IPS DF 4.7 (cell line): Measurements from ENCODE around the gene FOXF1.

ENCODE experiments used
- DNase-seq: peaks from one replicate; pipeline ENCODE4 v3.0.0-alpha.2; 2013; ENCODE audit warnings: low spot score; ENCODE audit errors: extremely low read depth

Gene FOXF1

DNA sequence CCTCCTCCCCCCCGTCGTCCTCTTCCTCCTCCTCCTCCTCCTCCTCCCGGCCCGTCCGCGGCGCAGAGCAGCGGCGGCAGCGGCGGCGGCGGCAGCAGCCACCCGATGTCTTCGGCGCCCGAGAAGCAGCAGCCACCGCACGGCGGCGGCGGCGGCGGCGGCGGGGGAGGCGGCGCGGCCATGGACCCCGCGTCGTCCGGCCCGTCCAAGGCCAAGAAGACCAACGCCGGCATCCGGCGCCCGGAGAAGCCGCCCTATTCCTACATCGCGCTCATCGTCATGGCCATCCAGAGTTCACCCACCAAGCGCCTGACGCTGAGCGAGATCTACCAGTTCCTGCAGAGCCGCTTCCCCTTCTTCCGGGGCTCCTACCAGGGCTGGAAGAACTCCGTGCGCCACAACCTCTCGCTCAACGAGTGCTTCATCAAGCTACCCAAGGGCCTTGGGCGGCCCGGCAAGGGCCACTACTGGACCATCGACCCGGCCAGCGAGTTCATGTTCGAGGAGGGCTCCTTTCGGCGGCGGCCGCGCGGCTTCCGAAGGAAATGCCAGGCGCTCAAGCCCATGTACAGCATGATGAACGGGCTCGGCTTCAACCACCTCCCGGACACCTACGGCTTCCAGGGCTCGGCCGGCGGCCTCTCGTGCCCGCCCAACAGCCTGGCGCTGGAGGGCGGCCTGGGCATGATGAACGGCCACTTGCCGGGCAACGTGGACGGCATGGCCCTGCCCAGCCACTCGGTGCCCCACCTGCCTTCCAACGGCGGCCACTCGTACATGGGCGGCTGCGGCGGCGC lies at the start of gene FOXF1:
TSS of gene FOXF1 (plus strand) at position 63 of the 797 bp plus-strand sequence. CDS start at position 106, 43 bp downstream.
- no peak for DNase-seq

DNA sequence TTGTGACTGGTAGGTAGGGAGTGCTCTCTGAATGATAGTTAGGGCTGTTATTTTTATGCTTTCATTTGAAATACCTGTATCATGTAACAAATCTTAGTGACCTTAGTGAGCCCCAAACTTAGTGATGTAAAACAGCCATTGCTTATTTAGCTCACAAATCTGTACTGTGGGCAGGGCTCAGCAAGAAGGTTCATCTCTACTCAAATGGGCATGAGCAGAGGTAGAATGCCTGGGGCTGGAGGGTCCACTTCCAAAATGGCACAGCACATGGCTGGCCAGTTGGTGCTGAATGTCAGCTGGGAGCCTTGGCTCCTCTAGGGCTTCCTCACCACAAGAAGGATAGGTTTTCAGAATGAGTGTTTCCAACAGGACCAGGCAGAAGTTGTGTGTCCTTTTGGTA lies 49.3 kb upstream of the FOXF1 start:
- no peak for DNase-seq

DNA sequence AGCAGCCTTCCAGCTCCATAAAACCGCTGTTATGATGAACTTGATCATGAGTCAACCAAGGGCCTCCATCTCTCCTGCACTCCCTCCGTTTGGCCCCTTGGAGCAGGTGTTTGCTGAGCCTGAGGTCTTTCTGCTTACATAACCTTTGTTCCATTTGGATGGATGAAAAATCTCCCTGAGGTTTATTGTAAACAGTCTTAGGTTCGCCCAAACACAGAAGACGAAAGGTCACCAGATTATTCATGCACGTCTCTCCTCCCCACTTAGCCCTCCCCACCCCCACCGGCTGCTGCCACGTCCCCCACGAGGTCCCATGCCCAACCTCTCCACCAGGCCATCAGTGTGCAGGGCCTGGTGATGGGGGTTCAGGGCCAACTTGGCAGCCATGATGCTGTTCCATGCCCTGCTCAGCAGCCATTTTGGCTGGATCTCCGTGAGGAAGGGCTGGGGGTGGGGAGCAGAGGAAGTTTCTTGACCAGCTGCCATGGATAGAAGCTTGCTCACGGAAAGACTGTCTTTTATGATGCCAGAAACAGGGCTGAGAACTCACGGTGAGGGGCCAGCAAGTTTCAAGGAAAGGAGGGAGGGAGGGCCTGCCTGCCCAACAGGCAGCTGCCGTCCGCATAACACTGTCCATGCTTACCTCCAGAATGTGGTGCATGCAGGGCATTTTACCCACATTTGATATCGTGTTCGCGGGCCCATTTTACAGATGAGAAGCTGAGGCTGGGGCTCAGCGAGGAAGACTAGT lies 47.8 kb upstream of the FOXF1 start:
- no peak for DNase-seq

DNA sequence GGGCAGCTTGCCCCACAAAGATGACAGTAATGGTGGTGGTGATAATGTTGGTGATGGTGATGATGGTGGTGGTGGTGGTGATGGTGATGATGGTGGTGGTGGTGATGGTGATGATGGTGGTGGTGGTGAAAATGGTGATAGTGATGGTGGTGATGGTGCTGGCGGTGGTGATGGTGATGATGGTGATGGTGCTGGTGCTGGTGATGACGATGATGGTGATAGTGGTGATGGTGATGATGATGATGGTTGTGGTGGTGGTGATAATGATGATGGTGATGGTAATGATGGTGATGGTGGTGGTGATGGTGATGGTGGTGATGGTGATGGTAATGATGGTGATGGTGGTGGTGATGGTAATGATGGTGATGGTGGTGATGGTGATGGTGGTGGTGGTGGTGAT lies 46.3 kb upstream of the FOXF1 start:
- no peak for DNase-seq

DNA sequence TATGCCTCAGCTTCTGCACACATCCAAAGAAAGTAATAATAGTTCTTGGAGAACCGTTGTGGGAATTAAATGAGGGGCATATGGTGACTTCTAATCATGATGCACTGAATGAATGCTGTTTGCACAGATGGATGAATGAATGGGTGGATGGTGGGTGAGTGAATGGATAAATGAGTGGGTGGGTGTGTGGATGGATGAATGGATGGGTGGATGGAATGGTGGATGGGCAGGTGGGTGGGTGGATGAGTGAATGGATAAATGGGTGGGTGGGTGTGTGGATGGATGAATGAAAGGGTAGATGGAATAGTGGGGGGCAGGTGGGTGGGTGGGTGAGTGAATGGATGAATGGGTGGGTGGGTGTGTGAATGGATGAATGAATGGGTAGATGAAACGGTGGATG lies 44.9 kb upstream of the FOXF1 start:
- no peak for DNase-seq

DNA sequence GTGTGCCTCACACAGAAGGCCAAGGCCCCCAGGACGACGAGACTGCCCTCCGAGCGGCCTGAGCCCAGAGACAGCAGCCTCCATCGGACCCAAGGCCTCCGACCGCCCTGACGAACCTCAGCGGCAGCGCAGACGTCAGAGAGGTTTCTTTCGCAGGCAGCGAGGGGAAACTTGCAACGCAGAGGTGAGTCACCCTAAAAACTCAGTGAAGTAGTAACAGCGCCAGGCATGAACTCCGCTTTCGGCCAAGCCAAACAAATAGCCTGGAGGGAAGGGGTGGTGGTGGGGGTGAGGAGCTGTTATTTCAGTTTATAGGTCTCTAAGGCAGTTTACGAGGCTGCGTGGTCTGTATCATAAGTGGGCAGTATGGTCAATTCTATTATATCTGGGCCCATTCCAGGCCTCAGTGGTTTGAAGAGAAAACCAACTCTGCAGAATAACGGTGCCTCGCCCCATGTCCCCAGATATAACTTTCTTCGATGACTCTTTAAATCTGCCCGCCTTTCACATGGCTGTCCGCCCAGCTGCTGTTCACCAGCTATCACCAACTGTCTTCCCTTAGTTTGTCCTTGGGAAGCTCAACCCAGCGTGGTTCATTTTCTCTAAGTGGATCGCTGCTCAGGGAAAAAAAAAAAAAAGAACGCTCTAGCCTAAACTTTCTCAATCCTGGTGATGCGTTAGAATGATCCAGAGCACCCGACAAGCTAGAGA lies 43.5 kb upstream of the FOXF1 start:
- DNase-seq = no peak

DNA sequence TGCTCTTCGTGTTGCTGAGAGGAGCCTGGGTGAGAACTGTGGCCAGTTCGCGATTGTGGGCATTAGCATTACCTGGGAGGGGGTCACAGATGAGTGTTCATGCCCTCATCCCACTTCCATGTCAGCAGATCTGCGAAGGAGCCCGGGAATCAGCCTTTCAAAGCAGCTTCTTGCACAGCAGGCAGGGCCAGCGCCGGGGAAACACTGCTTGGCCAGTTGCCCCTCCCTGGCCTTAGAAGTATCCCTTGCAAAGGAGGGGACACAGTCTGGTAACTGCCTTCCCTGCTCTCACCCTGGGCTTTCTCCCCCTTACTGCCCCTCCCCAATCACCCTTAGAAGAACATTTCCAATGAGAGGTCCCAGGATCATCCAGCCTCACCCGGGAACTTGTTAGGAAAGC lies 42.8 kb upstream of the FOXF1 start:
- no peak for DNase-seq

DNA sequence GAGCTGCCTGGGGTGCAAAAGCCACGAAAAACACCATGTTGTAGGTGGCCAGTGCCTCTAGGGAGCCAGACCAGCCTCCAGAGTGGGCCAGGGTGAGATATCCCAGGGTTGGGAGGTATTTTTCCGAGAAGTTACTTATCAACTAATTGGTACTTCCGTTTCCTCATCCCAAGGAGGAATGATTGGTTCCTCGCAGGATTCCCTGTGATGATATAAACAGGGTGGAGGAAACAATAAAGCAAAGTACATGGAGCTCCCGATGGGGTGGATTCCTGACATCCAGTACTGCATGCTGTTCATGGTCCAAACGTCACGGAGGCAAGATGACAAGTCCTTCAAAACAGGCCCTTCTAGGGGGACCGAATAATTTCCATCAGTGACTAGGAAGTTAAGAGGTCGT lies 39.4 kb upstream of the FOXF1 start:
- DNase-seq = no peak

DNA sequence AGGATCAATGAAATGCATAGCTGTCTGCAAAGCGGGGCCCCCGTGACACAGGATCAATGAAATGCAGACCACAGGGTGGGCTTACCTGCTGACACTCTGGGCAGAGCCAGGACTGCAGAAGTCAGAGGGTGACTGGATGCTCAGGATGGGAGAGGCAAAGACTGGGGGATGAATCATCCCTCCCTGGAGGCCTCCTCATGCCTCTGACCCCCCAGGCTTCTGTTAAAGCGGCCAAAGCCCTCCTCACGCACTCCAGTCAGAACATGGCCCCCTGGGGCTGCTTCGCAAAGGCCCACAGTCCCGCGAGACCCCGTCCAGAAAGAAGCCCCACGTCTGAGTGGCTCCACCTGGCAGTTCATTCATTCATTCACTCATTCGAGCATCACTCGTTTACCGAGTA lies 38.4 kb upstream of the FOXF1 start:
- no peak for DNase-seq

DNA sequence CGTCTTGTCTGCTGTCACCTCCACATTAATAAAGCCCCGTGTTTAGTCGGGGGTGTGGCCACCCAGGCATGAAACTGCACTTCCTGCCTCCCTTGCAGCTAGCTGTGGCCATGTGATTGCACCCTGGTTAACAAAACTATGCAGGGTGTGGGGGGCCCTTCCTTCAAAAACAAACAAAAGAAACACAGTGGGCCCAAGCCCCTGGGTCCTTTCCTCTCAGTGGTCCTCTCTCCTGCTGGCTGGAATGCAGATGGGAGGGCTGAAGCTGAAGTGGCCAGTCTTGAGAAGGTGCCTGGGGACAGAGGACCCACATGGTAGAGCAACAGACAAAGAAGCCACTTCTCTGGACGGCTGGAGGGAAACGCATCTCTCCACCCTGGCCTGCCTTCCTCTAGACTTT lies 38.0 kb upstream of the FOXF1 start:
- DNase-seq = no peak

DNA sequence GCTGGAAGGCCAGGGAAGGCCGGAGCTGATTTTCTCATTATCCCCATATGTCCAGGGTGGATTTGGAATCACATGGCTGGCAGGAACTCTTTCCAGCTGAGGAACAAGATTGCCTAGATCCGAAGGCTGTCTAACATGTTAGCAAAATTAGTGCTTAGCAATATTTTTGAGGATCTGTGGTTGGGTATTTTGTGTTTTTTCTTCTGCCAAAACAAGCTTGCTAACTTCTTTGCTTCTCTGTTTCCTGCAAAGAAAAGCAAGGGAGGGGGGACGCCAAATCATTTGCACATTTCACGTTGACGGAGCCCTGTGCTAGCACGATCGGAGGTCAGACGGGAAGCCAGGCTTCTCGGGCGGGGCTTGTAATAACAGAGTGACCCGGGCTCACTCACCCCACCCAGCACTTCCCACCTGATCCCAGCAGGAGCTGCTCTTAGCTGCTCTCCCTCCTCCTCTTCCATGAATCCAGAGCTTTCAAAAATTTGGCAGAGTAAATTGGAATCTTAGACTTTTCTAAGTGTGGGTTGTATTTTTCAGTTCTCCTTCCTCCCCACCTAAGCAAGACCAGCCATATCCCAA lies 33.3 kb upstream of the FOXF1 start:
- no peak for DNase-seq

DNA sequence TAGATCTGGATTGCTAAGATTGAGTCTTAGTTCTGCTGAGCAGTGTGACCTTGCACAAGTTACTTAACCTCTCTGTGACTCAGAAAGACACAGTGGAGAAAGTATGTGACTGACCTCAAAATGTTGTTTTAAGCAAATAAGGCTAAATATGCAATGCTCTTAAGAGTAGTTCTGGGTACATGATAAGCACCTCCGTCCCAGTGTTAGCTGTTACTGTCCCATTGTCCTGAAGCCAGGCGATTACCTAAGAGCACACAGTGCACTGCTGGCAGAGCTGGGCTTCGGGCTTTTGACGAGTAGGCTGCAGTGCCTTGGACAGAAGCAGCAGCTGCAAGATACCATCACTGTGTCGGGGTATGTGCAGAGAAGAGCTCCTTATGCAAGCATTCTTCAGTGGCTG lies 32.7 kb upstream of the FOXF1 start:
- no peak for DNase-seq

DNA sequence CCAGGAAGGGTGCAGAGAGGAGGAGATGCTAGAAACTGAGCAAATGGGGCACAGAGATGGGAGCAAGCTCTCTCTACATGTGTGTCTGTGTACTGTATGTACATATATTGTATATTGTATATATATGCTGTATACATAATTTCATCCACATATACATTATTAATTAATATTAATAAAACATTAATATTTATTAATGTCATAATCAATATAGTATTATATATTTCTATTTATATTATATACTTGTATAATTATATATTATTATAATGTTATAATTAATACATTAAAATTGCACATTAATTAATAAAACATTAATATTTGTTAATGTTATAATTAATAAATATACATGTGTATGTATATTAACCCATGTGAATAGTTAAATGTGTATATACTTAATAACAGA lies 31.5 kb upstream of the FOXF1 start:
- DNase-seq = no peak

DNA sequence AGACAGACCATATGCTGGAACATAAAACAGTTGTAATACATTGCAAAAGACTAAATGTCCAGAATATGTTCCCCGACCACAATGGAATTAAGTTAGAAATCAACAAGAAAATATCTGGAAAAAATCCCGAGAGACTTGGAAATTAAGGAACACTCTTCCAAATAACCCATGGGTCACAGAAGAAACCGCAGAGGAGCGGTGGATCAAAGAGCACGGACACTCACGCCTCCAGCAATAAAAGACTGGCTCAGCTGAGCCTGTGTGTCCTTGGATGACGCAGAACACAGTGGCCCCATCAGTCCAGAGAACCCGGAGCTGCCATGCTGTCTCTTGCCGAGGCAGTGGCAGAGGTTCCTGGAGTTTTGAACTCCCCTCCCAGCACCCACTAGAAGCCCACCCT lies 30.9 kb upstream of the FOXF1 start:
- no peak for DNase-seq

DNA sequence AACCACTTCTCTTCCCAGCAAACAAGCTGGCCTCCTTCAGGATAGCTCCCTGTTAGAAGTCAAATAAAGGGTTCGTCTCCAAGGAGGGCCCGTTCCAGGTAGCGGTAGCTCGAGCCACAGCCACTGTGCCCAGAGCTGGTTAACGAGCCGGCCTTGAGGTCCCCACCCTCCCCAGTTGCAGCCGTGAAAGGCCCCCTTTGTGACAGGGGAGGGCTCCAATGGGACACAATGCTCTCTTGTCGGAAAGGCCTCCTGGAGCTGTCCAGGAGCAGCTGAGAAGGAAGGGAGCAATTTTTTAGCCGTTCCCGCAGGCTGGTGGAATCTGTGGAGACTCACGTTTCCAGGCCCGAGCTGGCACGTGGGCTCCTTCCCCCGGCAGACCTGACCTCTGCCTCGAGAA lies 29.9 kb upstream of the FOXF1 start:
- no peak for DNase-seq

DNA sequence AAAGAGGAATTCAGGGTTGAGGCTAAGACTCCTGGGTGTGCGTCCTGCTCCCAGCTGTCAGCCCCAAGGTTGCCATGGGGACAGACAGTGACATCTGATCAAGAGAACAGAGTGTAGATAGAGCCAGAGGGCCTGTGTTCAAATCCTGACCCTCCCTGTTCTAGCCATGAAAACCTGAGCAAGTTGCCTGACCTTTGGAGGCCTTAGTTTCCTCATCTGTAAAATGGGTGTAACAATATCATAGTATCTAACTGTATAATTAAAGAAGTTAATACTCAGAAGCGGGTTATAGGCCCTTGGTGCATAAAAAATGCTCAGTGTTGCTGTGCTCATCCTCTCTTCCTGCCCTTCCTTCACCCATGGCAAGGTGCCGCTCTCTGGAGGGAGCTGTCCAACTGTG lies 28.7 kb upstream of the FOXF1 start:
- no peak for DNase-seq

DNA sequence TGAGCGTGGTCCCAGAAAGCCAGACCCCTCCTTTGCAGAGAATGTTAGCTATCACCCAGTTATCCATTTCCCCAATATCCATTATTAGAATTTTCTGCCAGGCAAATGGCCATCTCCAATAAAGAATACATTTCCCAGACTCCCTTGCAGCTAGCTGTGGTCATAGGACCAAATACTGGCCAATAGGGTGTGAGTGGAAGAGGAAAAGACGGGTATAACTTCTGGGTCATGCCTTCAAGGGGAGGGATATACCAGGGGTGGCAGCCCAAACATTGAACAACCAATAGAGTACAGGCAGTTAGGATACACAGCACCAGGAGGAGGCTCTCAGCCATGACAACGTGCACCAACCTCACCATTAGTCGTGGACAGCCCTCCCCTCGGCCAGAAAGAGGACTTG lies 26.1 kb upstream of the FOXF1 start:
- no peak for DNase-seq

DNA sequence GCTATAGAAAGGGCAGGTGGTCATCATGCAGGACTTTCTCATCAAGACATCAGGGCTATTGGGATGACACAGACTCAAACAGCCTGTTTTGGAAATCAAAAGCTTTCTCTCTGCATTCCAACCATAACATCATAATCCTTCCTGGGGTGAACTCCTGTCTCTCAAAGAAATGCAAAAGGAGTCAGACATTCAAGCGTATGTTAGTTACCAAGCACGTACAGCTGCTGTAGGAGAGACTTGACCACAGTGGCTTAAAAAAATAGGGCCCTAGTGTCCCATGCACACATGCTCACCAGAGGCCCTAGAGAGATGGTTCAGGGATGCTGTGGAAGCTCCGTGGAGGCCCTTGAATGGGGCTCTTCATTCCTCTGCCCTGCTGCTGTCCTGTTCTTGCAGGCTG lies 24.6 kb upstream of the FOXF1 start:
- no peak for DNase-seq

DNA sequence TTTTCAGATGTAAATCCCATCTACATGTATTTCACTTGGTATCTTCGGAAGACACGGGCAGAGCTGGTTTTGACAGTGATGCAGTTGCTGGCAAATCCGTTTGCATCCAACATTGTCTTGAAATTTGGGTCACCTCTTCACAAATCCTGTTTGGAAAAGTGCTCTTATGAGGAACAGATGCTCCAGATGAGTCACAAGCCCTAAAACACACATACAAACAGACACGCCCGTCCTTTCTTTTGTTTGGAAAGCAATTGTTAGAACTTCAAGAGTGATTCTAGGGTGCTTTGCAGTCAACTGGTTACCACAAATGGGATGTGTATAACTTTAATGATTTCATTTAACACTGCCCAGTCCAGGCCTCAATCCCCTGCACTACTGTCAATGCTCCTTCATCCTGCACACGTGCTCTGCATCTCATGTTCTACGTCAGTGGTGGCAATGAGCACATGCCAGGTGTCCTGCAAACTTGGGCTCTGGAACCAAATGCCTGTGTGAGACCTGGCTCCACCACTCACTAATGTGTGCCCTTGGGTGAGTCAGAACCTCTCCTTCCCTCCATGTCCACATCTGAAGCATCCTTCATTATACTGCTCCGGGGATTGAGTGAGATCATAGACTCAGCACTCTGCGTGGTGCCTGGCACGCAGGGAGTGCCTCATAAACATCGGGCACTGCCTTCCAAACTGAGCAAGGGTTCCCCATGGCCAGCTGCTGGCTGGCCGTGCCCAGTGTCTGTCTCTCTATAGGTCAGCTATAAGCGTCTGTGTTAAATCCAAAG lies 19.3 kb upstream of the FOXF1 start:
- no peak for DNase-seq

DNA sequence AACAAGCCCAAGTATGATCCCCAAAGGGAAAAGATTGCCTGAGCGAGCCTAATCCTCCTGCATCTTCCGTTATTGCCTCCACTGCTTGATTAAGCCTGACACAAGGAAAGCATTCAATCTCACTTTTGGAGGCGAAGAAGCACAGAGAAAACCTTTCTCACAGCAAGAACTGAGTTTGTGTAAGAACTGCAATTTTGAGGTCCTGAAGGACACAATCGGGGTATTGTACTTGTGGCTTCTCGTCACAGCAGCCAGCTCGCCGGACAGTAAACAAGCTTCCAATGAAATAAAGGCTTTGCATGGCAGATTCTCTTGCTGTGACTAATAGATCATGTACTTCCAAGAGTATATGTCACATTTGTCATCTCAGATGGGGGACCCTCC lies 18.7 kb upstream of the FOXF1 start:
- DNase-seq = no peak

DNA sequence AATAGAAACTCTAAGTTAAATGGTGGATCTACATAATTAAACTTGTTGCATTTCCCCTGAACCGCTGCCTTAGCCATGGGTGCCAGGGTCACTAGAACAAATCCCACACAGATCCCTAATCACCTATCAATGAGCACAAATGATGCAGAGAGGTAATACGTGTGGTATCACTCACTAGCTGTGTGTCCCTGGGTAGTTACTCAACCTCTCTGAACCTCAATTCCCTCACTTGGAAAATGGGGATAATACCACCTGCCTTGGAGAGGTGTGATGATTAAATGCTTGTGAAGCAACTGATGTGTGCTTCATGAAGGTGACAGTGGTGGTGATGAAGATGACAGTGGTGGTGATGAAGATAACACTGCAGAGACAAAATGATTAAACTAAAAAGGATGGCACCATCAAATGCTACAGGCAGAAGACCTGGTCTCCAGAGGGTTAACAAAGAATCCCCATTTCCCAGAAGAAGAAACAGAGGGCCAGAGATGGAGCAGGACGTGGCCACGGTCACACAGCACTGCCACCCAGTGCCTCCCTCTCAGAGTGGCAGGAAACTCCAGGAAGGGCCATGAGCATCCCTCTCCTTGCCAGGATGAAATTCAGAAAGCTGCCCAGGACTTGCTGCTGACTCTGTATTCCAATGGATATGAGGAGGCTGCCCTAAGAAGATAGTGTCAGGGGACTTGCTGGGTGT lies 17.9 kb upstream of the FOXF1 start:
- no peak for DNase-seq
